H9 (cell line): ENCODE measurements around the gene U2AF1L4. TPM values are rescaled to one million over a fixed set of nuclear protein-coding genes. Genes with fewer than 3 reads are reported as not detected.

Experiments
- DNase-seq: peaks from one replicate; pipeline ENCODE4 v3.0.0-alpha.2; 2017
- H2AFZ ChIP-seq: one replicate; pipeline ENCODE4 v1.6.1; 2013; ENCODE audit warnings: mild to moderate bottlenecking, low read length, control low read depth, moderate library complexity
- H2AK5ac ChIP-seq: 2 replicates; pipeline ENCODE4 v1.6.1; 2013; ENCODE audit warnings: low read length, control low read depth, mixed read lengths; ENCODE audit not compliant: insufficient read length
- H2BK120ac ChIP-seq: one replicate; pipeline ENCODE4 v1.6.1; 2013; ENCODE audit warnings: low read depth, mild to moderate bottlenecking, low read length, control low read depth, inconsistent platforms; ENCODE audit not compliant: poor library complexity, severe bottlenecking
- H2BK12ac ChIP-seq: 2 replicates; pipeline ENCODE4 v1.6.1; 2013; ENCODE audit warnings: low read length, control low read depth, mixed read lengths, low read depth; ENCODE audit not compliant: insufficient read length
- H2BK15ac ChIP-seq: 2 replicates; pipeline ENCODE4 v1.6.1; 2013; ENCODE audit warnings: low read depth, low read length, control low read depth
- H2BK20ac ChIP-seq: one replicate; pipeline ENCODE4 v1.6.1; 2013; ENCODE audit warnings: low read depth, mild to moderate bottlenecking, low read length, control low read depth, inconsistent platforms; ENCODE audit not compliant: poor library complexity, severe bottlenecking
- H2BK5ac ChIP-seq: 2 replicates; pipeline ENCODE4 v1.6.1; 2013; ENCODE audit warnings: low read length, control low read depth, mixed read lengths; ENCODE audit not compliant: insufficient read length
- H3K14ac ChIP-seq: 2 replicates; pipeline ENCODE4 v1.6.1; 2013; ENCODE audit warnings: low read length, control low read depth; ENCODE audit not compliant: insufficient read depth
- H3K18ac ChIP-seq: 2 replicates; pipeline ENCODE4 v1.6.1; 2013; ENCODE audit warnings: low read depth, mild to moderate bottlenecking, mixed read lengths, low read length, control low read depth; ENCODE audit not compliant: insufficient read length
- H3K23ac ChIP-seq: 2 replicates; pipeline ENCODE4 v1.6.1; 2013; ENCODE audit warnings: low read length, control low read depth, mixed read lengths, low read depth; ENCODE audit not compliant: insufficient read length
- H3K23me2 ChIP-seq: 2 replicates; pipeline ENCODE4 v1.6.1; 2013; ENCODE audit warnings: low read depth, mild to moderate bottlenecking, mixed read lengths, low read length, control low read depth; ENCODE audit not compliant: insufficient read length, poor library complexity, severe bottlenecking
- H3K27ac ChIP-seq: 2 replicates; pipeline ENCODE4 v1.5.1; 2013; ENCODE audit warnings: low read length, control low read depth, mixed read lengths, low read depth; ENCODE audit not compliant: insufficient read length
- H3K27me3 ChIP-seq: 2 replicates; pipeline ENCODE4 v1.6.1; 2013; ENCODE audit warnings: low read length, control low read depth, inconsistent platforms; ENCODE audit not compliant: insufficient read depth
- H3K4ac ChIP-seq: 2 replicates; pipeline ENCODE4 v1.6.1; 2013; ENCODE audit warnings: low read depth, mild to moderate bottlenecking, control low read depth, inconsistent platforms, low read length, moderate library complexity
- H3K4me1 ChIP-seq: 2 replicates; pipeline ENCODE4 v1.6.1; 2013; ENCODE audit warnings: low read length, control low read depth, inconsistent platforms; ENCODE audit not compliant: insufficient read depth
- H3K4me2 ChIP-seq: 2 replicates; pipeline ENCODE4 v1.6.1; 2013; ENCODE audit warnings: low read length, control low read depth, mixed read lengths; ENCODE audit not compliant: insufficient read length, insufficient read depth
- H3K56ac ChIP-seq: 2 replicates; pipeline ENCODE4 v1.6.1; 2013; ENCODE audit warnings: low read depth, mild to moderate bottlenecking, mixed read lengths, low read length, control low read depth; ENCODE audit not compliant: insufficient read length
- H3K79me1 ChIP-seq: 2 replicates; pipeline ENCODE4 v1.6.1; 2013; ENCODE audit warnings: low read depth, mild to moderate bottlenecking, moderate library complexity, low read length, control low read depth, inconsistent platforms; ENCODE audit not compliant: insufficient read depth, poor library complexity, severe bottlenecking
- H3K79me2 ChIP-seq: 2 replicates; pipeline ENCODE4 v1.6.1; 2013; ENCODE audit warnings: low read length, control low read depth, inconsistent platforms; ENCODE audit not compliant: insufficient read depth
- H3K9ac ChIP-seq: 2 replicates; pipeline ENCODE4 v1.6.1; 2013; ENCODE audit warnings: low read length, control low read depth, mixed read lengths; ENCODE audit not compliant: insufficient read length; ENCODE audit errors: extremely low read depth
- H3K9me3 ChIP-seq: one replicate; pipeline ENCODE4 v1.6.1; 2013; ENCODE audit warnings: low read depth, low read length, inconsistent platforms; ENCODE audit not compliant: control insufficient read depth
- H3T11ph ChIP-seq: one replicate; pipeline ENCODE4 v1.6.1; 2013; ENCODE audit warnings: mild to moderate bottlenecking, low read length, control low read depth, inconsistent platforms
- H4K20me1 ChIP-seq: one replicate; pipeline ENCODE4 v1.6.1; 2013; ENCODE audit not compliant: control insufficient read depth, insufficient read length, insufficient read depth
- H4K5ac ChIP-seq: 2 replicates; pipeline ENCODE4 v1.6.1; 2013; ENCODE audit warnings: low read depth, mild to moderate bottlenecking, mixed read lengths, low read length, control low read depth; ENCODE audit not compliant: insufficient read length
- H4K8ac ChIP-seq: replicated peaks from 2 replicates; pipeline ENCODE4 v1.6.1; 2013; ENCODE audit warnings: low read length, control low read depth, mixed read lengths, low read depth; ENCODE audit not compliant: insufficient read length
- H4K91ac ChIP-seq: 2 replicates; pipeline ENCODE4 v1.6.1; 2013; ENCODE audit warnings: low read depth, mild to moderate bottlenecking, moderate library complexity, mixed read lengths, low read length, control low read depth; ENCODE audit not compliant: insufficient read length
- H3K27ac Mint-ChIP-seq, 3 experiments: 2 replicates in 2 of 3; 3 replicates in 1 of 3; pipeline ENCODE4 v1.8.0; 2020 to 2021; ENCODE audit warnings: mixed read lengths in 3 of 3, mild to moderate bottlenecking in 1 of 3, moderate library complexity in 1 of 3
- H3K27me3 Mint-ChIP-seq: 2 replicates; pipeline ENCODE4 v1.8.0; 2021; ENCODE audit warnings: low read depth, mild to moderate bottlenecking, moderate library complexity, mixed read lengths
- H3K36me3 Mint-ChIP-seq, 3 experiments: 2 replicates in 2 of 3; 3 replicates in 1 of 3; pipeline ENCODE4 v1.8.0; 2020 to 2021; ENCODE audit warnings: low read depth in 3 of 3, mixed read lengths in 3 of 3; ENCODE audit not compliant: insufficient read depth in 1 of 3
- H3K4me1 Mint-ChIP-seq, 2 experiments: 2 replicates each; pipeline ENCODE4 v1.8.0; 2020; ENCODE audit warnings: mixed read lengths in 2 of 2
- H3K4me3 Mint-ChIP-seq, 2 experiments: 2 replicates in 1 of 2; 3 replicates in 1 of 2; pipeline ENCODE4 v1.8.0; 2020 to 2021; ENCODE audit warnings: mild to moderate bottlenecking in 2 of 2, mixed read lengths in 2 of 2, moderate library complexity in 1 of 2
- H3K9me3 Mint-ChIP-seq, 2 experiments: 2 replicates in 1 of 2; 3 replicates in 1 of 2; pipeline ENCODE4 v1.8.0; 2020; ENCODE audit warnings: mild to moderate bottlenecking in 2 of 2, mixed read lengths in 2 of 2, moderate library complexity in 1 of 2
- CTCF ChIP-seq: fragments of 200-600 bp; sonication (generic); conservative IDR thresholded peaks from 3 replicates; pipeline ENCODE4 v1.8.0; 2021; ENCODE audit warnings: antibody characterized with exemption, mild to moderate bottlenecking
- WGBS: extraction: QIAGEN DNeasy Blood & Tissue Kit; methylation state at CpG from one replicate; pipeline ENCODE4 v1.1.7; 2013; ENCODE audit warnings: missing lambda C conversion rate, low lambda C conversion rate, mixed read lengths; ENCODE audit not compliant: insufficient read length; ENCODE audit errors: extremely low coverage; 5-methylcytosine and 5-hydroxymethylcytosine counted together
- total RNA-seq: library from RNA; stranded (reverse); gene quantifications from 2 replicates; pipeline ENCODE4 v1.2.1, GENCODE V29; 2021

The U2AF1L4 gene
- total RNA-seq, 1 experiment from 2014 or later = 16.8 TPM

GRCh38 chr19:35755131-35755549 lies 9.9 kb upstream of the U2AF1L4 start:
- Histone ChIP-seq H3K27ac (no peak overlapping the region), H3K9me3 (no peaks in the 10 kb centered on the region), H2BK120ac (no peak overlapping the region), H3K9ac (no peak overlapping the region), H2BK12ac (no peak overlapping the region), H4K5ac (no peak overlapping the region), H2BK20ac (no peak overlapping the region), H2AFZ (no peak overlapping the region), H4K8ac (no peak overlapping the region), H3K79me2 (no peaks in the 10 kb centered on the region), H3K23ac (no peak overlapping the region), H3K4me1 (no peaks in the 10 kb centered on the region), H3K27me3 (no peaks in the 10 kb centered on the region), H3K79me1 (no peaks in the 10 kb centered on the region), H3K23me2 (peaks cover 15% of the 10 kb centered on the region), H3K4me2 (peak overlapping the region; percentile 43), H2BK15ac (no peak overlapping the region), H3K18ac (no peak overlapping the region), H4K20me1 (no peaks in the 10 kb centered on the region), H3K4ac (no peak overlapping the region), H3K56ac (no peak overlapping the region), H4K91ac (no peak overlapping the region), H2AK5ac (no peak overlapping the region), H3K14ac (no peak overlapping the region), H3T11ph (no peak overlapping the region), H2BK5ac (no peak overlapping the region)
- no CpG with 5 or more reads among the region's 17 CpGs for WGBS
- Mint-ChIP-seq H3K27me3 (peaks cover 7% of the 10 kb centered on the region), H3K4me1 (peaks cover 12 to 23% of the 10 kb centered on the region in 2 experiments), H3K36me3 (peaks cover 0 to 11% (median 9%) of the 10 kb centered on the region in 3 experiments; a peak in 4 of 7 replicates), H3K4me3 (peak overlapping the region; percentile 55 to 72), H3K27ac (peak overlapping the region in 1 of 3 experiments; percentile 73; a peak in 1 of 7 replicates), H3K9me3 (no peaks in the 10 kb centered on the region)
- TF ChIP-seq CTCF = no peak
- no peak for DNase-seq
